Suprapubic skin (tissue), 4 donors: ENCODE measurements around the gene STAG3. TPM values are rescaled to one million over a fixed set of nuclear protein-coding genes. Genes with fewer than 3 reads are reported as not detected.
A peak's percentile ranks its signal among the peaks of the same experiment; 100 is the strongest.
"Not testable (repeated sequence)": the region's sequence is repeated elsewhere in the genome, so short reads cannot be mapped to it uniquely, and the experiment has no call there.

ENCODE experiments used
- DNase-seq, 2 donors: peaks; one replicate each; pipeline ENCODE4 v3.0.0-alpha.2; 2019; ENCODE audit warnings: low spot score in 2 of 2
- H3K27ac ChIP-seq: fragments of 200-600 bp; sonication (generic); one replicate; pipeline ENCODE4 v1.5.1; 2019
- H3K27me3 ChIP-seq: fragments of 200-600 bp; sonication (generic); one replicate; pipeline ENCODE4 v1.5.1; 2019
- H3K36me3 ChIP-seq: fragments of 200-600 bp; sonication (generic); one replicate; pipeline ENCODE4 v1.5.1; 2019
- H3K4me1 ChIP-seq: fragments of 200-600 bp; sonication (generic); one replicate; pipeline ENCODE4 v1.5.1; 2019
- H3K4me3 ChIP-seq: fragments of 200-600 bp; sonication (generic); one replicate; pipeline ENCODE4 v1.5.1; 2019; ENCODE audit warnings: mild to moderate bottlenecking
- H3K9me3 ChIP-seq: fragments of 200-600 bp; sonication (generic); one replicate; pipeline ENCODE4 v1.5.1; 2019
- EP300 ChIP-seq: sonication (generic); formaldehyde crosslinking; IDR thresholded peaks from one replicate; pipeline ENCODE4 v1.6.1; 2017; ENCODE audit warnings: antibody characterized with exemption
- POLR2A ChIP-seq, 2 donors: fragments of 450-650 bp; IDR thresholded peaks; one replicate each; pipeline ENCODE4 v1.6.1; 2017; ENCODE audit warnings: antibody characterized with exemption in 2 of 2, mild to moderate bottlenecking in 2 of 2, moderate library complexity in 2 of 2
- POLR2AphosphoS5 ChIP-seq, 3 donors: sonication (generic); formaldehyde crosslinking; IDR thresholded peaks; one replicate each; pipeline ENCODE4 v1.6.1; 2017; ENCODE audit warnings: antibody characterized with exemption in 3 of 3
- WGBS: methylation state at CpG from one replicate; pipeline ENCODE4 v1.1.5; 2018; 5-methylcytosine and 5-hydroxymethylcytosine counted together
- total RNA-seq, 4 donors: library from RNA; depleted of rRNA; stranded (reverse); fragments of >200 nt; gene quantifications; one replicate each; pipeline ENCODE4 v1.1.0, GENCODE V29; 2016
- TF ChIP-seq, protein P1 (sequence below), 2 donors: fragments of 200-600 bp in 1 of 2; fragments of 450-650 bp in 1 of 2; sonication (generic) in 1 of 2; IDR thresholded peaks; one replicate each; pipeline ENCODE4 v1.5.1; 2016 to 2019; ENCODE audit warnings: antibody characterized with exemption in 2 of 2, mild to moderate bottlenecking in 1 of 2, moderate library complexity in 1 of 2

Gene STAG3
- total RNA-seq, 4 donors from 2014 or later = 0.68 to 2.0 (median 1.9) TPM; not detected in 1

DNA sequence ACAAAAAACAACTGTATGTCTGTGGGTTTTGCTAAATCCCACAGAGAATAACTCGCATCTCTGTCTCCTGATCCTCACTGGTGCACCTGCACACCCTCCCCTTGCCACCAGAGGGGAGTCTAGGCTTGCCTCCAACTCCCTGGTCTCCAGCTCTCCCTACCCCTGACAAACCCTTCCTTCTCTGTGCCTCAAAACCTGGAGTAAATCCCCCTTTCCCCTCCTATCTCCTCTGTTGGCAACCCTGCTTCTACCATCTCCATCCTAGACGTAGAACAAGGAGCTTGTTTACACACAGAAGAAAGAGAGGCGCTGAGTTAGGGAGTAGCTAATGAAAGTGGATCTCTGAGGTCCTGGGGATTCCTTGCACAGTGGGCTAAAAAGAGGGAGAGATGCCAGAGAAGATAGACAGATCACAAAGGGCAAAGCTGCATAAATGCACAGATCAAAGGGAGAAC lies 45.0 kb upstream of the STAG3 start:
- WGBS = 35% methylated on average over 3 of the region's 3 CpGs
- no peak for TF ChIP-seq POLR2AphosphoS5 (IDR thresholded peaks at IDR 0.05)
- TF ChIP-seq, protein P1, sequence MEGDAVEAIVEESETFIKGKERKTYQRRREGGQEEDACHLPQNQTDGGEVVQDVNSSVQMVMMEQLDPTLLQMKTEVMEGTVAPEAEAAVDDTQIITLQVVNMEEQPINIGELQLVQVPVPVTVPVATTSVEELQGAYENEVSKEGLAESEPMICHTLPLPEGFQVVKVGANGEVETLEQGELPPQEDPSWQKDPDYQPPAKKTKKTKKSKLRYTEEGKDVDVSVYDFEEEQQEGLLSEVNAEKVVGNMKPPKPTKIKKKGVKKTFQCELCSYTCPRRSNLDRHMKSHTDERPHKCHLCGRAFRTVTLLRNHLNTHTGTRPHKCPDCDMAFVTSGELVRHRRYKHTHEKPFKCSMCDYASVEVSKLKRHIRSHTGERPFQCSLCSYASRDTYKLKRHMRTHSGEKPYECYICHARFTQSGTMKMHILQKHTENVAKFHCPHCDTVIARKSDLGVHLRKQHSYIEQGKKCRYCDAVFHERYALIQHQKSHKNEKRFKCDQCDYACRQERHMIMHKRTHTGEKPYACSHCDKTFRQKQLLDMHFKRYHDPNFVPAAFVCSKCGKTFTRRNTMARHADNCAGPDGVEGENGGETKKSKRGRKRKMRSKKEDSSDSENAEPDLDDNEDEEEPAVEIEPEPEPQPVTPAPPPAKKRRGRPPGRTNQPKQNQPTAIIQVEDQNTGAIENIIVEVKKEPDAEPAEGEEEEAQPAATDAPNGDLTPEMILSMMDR (IDR thresholded peaks at IDR 0.05) = peak; percentile 86 to 88
- no peak overlapping the region for H3K4me3 ChIP-seq
- H3K27ac ChIP-seq = no peak overlapping the region
- no peaks in the 10 kb centered on the region for H3K9me3 ChIP-seq
- peaks cover 18% of the 10 kb centered on the region for H3K4me1 ChIP-seq
- DNase-seq = no peak
- no peaks in the 10 kb centered on the region for H3K36me3 ChIP-seq
- no peaks in the 10 kb centered on the region for H3K27me3 ChIP-seq

DNA sequence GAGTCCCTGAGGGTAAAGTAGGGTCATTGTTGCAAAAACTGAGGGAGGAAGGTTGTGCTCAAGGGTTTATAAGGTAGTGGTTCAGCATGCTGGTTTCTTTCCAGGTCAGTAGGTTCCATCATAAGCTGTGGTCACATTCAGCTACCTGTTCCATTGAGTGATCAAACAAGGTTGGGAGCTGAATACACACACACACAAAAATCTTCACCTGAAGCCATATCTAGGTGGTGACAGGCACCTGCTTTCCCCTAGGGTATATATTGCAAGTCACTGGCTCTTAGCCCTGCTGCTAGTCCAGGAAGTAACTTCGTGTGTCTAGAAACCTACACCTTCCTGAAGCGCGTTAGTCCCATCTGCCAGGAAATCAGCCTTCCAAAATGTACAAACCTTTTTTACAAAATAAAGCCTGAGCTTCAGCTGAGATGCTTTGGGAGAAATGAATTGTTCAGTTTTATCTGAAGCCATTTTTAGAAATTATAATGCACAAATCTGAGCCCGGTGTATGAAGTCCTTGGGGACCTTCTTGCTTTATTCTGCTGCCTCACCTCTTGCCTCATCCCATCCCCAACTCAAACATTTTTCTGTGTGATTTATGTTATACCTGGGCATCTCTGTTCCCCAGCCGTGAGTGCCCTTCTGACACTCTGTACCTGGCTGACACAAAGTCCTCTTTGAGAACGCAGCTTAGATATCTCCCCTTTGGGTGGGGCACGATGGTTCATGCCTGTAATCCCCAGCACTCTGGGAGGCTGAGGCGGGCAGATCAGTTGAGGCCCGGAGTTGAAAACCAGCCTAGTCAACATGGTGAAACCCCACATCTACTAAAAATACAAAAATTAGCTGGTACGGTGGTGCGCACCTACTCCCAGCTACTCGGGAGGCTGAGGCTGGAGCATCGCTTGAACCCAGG lies 39.6 kb upstream of the STAG3 start:
- no peak overlapping the region for H3K4me3 ChIP-seq
- no peak for DNase-seq
- H3K27ac ChIP-seq = no peak overlapping the region
- H3K36me3 ChIP-seq = no peaks in the 10 kb centered on the region
- H3K27me3 ChIP-seq = no peaks in the 10 kb centered on the region
- no peak for TF ChIP-seq POLR2AphosphoS5 (IDR thresholded peaks at IDR 0.05)
- TF ChIP-seq, protein P1 (IDR thresholded peaks at IDR 0.05) = no peak
- H3K9me3 ChIP-seq = no peaks in the 10 kb centered on the region
- H3K4me1 ChIP-seq = no peaks in the 10 kb centered on the region
- 67% methylated on average over 13 of the region's 13 CpGs for WGBS

DNA sequence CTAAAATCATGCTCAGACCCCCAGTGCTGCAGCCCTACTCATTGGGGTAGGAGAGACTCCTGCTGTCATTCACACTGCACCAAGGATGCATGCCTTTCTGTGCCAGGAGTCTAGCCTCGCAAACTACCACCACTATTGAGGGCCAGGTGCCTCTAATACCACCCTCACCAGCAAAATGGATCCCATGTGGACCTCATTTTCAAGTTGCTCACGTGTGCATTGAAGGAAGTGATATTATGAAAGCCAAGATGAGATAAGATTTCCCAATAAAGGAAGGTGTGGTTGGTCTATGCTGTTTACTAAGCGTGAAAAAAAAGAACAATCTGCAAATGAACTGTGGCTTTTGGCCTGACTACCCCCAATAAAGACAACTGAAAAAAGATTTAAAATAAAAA lies 36.2 kb upstream of the STAG3 start:
- WGBS = 31% methylated on average over 3 of the region's 3 CpGs
- DNase-seq = no peak
- Histone ChIP-seq H3K36me3 (no peaks in the 10 kb centered on the region), H3K4me1 (no peaks in the 10 kb centered on the region), H3K9me3 (no peaks in the 10 kb centered on the region), H3K27me3 (no peaks in the 10 kb centered on the region), H3K27ac (peak overlapping the region; percentile 25), H3K4me3 (no peak overlapping the region)
- TF ChIP-seq, protein P1 (IDR thresholded peaks at IDR 0.05) = no peak
- TF ChIP-seq EP300 = no peak
- no peak for TF ChIP-seq POLR2AphosphoS5 (IDR thresholded peaks at IDR 0.05)
- TF ChIP-seq POLR2A (IDR thresholded peaks at IDR 0.05) = no peak

DNA sequence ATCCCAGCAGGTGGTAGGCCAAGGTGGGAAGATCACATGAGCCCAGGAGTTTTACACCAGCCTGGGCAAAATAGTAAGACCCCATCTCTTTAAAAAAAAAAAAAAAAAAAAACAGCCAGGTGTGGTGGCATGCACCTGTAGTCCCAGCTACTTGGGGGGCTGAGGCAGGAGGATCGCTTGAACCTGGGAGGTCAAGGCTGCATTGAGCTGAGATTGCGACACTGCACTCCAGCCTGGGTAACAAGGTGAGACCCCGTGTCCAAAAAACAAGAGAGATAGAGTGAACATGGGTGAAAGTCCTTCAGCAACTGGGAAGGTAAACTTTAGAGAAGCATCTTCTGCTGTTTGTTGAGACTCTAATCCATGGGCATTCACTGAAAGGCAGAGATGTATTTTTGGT lies 35.3 kb upstream of the STAG3 start:
- Histone ChIP-seq H3K27me3 (no peaks in the 10 kb centered on the region), H3K36me3 (no peaks in the 10 kb centered on the region), H3K9me3 (no peaks in the 10 kb centered on the region), H3K4me3 (no peak overlapping the region), H3K27ac (no peak overlapping the region), H3K4me1 (peaks cover 5% of the 10 kb centered on the region)
- WGBS = 93% methylated on average over 3 of the region's 3 CpGs
- no peak for TF ChIP-seq POLR2AphosphoS5 (IDR thresholded peaks at IDR 0.05)
- TF ChIP-seq EP300 = no peak
- no peak for TF ChIP-seq POLR2A (IDR thresholded peaks at IDR 0.05)
- TF ChIP-seq, protein P1 (IDR thresholded peaks at IDR 0.05) = no peak
- no peak for DNase-seq

DNA sequence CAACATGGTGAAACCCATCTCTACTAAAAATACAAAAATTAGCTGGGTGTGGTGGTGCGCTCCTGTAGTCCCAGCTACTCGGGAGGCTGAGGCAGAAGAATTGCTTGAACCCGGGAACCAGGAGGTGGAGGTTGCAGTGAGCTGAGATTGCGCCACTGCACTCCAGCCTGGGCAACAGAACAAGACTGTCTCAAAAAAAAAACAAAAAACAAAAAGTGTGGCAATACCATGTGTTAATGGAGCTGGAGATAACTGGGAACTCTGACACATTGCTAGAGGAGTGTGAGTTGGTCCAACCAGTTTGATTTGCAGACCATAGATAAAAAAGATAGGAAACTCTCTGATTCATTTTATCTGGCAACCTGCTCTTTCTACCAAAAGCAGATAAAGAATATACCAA lies 31.4 kb upstream of the STAG3 start:
- peaks cover 28% of the 10 kb centered on the region for H3K4me1 ChIP-seq
- not testable (repeated sequence) for H3K9me3 ChIP-seq, H3K27me3 ChIP-seq, H3K4me3 ChIP-seq, H3K27ac ChIP-seq, H3K36me3 ChIP-seq, DNase-seq
- WGBS = 66% methylated on average over 4 of the region's 4 CpGs
